NCI-H460 (cell line): ENCODE data around the gene HAT1. TPM values are rescaled to one million over a fixed set of nuclear protein-coding genes. Genes with fewer than 3 reads are reported as not detected.
"Not testable (repeated sequence)": the region's sequence is repeated elsewhere in the genome, so short reads cannot be mapped to it uniquely, and the experiment has no call there.

Experiments
- DNase-seq: peaks from one replicate; pipeline ENCODE4 v3.0.0-alpha.2; 2016; ENCODE audit warnings: low read depth; ENCODE audit errors: extremely low read depth
- total RNA-seq: library from RNA; depleted of rRNA; stranded (reverse); fragments of >200 nt; shearing (Covaris generic); gene quantifications from 2 replicates; pipeline ENCODE4 v1.2.3, GENCODE V29; 2014

Gene HAT1
- total RNA-seq, 1 experiment from 2014 or later: 70.2 TPM

DNA sequence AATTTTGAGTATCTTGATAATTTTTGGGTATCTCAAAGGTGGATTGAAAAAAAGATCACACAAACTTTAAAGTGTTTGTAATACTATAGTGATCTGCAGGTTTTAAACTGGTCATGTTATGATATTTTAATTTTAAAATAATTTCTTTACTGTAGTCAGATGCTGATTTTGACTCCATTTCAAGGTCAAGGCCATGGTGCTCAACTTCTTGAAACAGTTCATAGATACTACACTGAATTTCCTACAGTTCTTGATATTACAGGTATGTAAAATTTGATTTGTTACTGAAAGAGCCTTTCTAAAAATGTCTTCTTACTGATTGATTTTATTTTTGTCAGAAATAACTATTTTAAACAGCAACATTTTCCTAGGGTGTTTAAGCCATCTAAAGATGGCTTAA lies 44.4 kb downstream of the HAT1 start:
- DNase-seq: no peak

- no peak for DNase-seq
These were observed 46.2 kb downstream of the HAT1 start for GRCh38 chr2:171968509-171968908.

DNA sequence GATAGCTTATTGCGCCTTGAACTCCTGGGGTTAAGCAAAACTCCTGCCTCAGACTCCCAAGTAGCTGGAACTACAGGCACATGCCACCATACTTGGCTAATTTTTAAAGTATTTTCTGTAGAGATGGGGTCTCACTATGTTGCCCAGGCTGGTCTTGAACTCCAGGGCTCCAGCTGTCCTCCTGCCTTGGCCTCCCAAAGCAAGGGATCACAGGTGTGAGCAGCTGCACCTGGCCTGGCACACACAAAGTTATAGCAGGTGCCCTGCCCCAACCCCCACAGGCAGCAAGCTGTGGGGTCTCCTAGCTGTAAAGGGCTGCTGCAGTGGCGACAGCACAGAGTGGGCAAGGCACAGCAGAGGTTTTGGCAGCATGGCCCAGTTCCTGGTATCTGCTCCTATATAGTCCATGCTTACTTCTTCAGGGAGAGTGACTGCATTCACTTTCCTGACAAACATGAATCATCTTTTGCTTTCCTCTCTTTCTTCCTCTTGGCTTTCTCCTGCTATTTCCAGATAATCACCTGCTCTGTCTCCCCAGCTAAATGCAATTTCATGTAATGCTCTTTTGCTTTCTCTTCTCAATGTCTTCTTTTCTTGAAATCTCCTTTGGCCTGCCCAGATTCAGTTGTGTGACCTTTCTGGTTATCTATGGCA lies 50.2 kb downstream of the HAT1 start:
- DNase-seq: no peak

DNA sequence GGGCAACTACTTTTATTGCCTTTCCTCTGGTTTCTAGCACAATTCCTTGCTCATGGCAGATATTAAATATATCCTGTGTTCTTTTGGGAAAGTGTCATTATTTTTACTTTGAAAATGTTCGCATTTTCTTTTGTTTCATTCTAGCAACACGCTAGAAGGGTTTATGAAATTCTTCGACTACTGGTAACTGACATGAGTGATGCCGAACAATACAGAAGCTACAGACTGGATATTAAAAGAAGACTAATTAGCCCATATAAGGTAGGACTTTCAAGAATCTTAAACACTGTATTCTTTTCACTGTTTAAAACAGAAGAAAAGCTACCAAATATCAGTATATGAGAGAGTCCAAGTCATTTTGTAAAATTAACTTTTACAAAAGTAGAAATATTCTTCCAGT lies 56.8 kb downstream of the HAT1 start:
- no peak for DNase-seq

- not testable (repeated sequence) for DNase-seq
These were observed 61.7 kb downstream of the HAT1 start for GRCh38 chr2:171983924-171984323.

DNA sequence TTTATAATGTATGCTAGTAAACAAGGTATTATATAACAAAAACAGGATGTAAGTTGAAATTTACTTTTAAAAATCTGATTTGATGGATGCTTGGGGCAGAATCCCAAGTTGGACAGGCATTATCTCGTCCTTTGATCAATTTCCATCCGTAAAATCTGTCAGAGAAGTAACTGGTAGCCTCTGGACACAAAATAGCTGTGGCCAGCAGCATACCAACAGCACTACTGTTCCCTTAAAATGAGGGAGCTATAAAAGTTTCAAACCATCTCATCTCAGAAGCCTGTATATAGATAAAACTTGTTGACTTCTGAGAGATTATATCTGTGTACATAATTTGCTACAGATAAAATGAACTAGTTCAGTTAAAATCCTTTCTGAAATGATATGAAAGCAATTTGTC lies 62.8 kb downstream of the HAT1 start:
- no peak for DNase-seq

DNA sequence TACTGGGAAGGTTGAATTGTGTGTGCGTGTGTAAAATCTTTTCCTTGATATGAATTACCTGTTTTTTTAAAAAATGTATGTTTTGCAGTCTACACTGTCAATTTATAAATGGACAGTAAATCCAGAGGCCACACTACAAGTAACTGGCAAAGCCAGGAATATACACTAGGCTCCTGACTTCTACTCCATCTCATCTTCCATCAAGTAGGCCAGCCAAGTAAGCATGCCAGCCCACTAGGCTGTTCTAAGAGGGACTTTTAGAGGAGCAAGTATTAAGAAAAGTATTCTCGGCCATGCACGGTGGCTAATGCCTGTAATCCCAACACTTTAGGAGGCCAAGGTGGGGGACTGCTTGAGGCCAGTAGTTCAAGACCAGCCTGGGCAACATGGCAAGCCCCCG lies 64.5 kb downstream of the HAT1 start:
- no peak for DNase-seq

DNA sequence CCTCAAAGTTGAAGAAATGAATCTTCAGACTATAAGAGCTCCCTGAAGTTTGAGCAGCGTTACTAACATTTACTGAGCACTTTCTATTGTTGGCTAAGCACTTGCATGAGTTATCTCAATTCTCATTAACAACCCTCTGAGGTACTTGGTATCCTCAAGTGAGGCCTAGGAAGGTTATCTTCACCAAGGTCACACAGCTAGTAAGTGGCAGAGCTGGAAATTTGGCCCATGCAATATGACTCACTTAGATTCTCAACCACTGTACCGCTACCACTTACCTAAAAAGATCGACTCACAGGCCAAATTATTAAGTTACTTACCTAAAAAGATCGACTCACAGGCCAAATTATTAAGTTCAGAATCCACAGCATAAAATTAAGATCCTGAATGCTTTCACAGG lies 68.8 kb downstream of the HAT1 start:
- DNase-seq: no peak

DNA sequence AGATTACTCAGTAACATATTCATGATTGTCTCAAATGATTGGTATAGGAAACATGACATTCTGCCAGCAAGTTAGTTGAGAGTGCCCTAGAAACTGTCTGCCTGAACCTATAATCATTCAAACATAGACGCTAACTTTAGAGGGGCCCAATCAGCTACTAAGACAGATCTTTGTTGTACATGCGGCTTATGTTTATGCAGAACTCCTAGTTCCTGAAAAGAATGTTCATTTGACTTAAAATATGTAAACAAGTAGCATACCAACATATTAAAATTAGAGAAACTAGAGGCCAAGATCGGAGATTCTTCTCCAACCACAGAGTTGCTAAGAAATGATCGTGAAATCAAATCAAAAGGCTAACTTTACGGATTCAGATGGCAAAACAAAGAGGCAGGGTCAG lies 73.3 kb downstream of the HAT1 start:
- DNase-seq: no peak

DNA sequence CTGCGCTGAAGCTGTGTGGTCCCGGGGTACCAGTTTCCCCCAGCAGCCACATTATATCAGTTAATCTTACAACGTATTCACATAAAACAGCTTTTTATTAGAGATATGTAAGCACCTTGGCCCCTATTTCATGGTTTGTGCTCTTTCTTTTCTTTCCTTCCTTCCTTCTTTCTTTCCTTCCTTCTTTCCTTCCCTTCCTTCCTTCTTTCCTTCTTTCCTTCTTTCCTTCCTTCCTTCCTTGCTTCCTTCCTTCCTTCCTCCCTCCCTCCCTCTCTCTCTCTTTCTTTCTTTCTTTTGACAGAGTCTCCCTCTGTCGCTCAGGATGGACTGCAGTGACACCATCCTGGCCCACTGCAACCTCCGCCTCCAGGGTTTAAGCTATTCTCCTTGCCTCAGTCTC lies 73.8 kb downstream of the HAT1 start:
- no peak for DNase-seq

DNA sequence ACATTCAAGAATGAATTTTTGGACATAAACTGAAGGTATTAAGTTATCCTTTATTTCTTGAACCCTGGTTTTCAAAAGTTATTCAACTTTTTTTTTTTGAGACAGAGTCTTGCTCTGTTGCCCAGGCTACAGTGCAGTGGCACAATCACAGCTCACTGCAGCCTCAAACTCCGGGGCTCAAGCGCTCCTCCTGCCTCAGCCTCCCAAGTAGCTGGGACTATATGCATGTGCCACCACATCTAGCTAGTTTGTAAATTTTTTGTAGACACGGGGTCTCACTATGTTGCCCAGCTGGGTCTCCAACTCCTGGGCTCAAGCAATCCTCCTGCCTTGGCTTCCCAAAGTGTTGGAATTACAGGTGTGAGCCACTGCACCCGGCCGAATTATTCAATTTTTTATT lies 74.8 kb downstream of the HAT1 start:
- not testable (repeated sequence) for DNase-seq

- DNase-seq: no peak
These were observed 76.9 kb downstream of the HAT1 start for GRCh38 chr2:171999161-171999560.

DNA sequence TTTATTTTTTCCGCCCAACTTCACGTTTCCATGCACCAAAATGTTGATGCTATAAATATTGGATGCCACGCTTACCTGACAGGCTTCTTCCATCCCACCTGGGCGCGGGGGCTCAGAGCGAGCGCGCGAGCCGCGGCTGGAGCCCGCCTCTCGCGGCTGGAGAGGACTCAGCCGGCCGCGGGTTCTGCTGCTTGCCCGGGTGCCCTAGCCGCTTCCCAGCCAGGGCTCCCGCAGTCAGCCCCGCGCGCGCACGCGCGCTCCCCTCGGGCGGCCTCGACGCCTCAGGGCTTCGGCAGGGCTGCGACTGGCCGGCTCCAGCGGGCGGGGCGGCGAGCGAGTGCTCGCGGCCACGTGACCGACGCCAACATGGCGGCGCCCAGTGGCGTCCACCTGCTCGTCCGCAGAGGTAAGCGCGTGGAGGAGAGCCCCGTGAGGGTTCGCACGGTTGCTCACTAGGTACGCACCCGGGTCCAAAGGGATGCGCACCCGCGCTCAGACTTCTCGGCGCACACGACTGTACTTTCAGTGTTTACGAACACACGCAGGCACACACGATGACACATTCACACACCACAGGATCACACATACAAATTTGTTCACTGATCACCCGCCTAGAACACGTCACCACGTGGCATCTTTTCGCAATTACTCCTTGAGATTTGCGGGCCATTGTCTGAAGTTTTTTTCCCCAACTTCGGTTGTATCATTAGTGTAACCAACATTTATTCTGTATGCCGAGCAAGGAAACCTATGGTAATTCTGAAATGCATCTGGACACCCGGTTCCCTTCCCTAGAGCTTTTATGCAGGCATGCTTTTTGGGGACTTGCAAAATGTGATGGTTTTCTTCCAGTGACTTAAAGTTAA lies 77.6 kb downstream of the HAT1 start, which contains the start of gene METAP1D:
Gene METAP1D, plus strand, starts transcription at position 350 of the 866 bp plus-strand sequence. Its CDS starts 17 bp downstream, at position 367.
- DNase-seq: peak; percentile 91

GRCh38 chr2:172000696-172001361 lies 78.6 kb downstream of the HAT1 start:
- no peak for DNase-seq

DNA sequence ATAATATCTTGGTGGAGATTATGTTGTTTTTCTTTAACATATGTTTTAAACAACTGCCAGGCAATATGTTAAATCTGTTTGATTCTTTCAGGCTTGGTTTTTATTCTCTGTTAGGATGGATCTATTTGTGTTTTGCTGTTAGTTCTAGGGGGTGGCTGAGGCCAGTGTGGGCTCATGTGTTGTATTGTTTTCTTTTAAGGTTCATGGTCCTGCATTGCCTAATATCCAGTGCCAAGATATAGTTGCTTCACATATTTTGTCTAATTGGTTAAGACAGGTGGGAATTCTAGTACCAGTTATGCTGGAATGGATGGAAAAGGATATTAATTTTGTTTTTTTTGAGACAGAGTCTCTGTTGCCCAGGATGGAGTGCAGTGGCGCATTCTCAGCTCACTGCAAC lies 85.1 kb downstream of the HAT1 start:
- no peak for DNase-seq

- no peak for DNase-seq
These were observed 87.6 kb downstream of the HAT1 start for GRCh38 chr2:172009823-172010222.

- DNase-seq: no peak
These were observed 89.7 kb downstream of the HAT1 start for GRCh38 chr2:172011812-172012575.

DNA sequence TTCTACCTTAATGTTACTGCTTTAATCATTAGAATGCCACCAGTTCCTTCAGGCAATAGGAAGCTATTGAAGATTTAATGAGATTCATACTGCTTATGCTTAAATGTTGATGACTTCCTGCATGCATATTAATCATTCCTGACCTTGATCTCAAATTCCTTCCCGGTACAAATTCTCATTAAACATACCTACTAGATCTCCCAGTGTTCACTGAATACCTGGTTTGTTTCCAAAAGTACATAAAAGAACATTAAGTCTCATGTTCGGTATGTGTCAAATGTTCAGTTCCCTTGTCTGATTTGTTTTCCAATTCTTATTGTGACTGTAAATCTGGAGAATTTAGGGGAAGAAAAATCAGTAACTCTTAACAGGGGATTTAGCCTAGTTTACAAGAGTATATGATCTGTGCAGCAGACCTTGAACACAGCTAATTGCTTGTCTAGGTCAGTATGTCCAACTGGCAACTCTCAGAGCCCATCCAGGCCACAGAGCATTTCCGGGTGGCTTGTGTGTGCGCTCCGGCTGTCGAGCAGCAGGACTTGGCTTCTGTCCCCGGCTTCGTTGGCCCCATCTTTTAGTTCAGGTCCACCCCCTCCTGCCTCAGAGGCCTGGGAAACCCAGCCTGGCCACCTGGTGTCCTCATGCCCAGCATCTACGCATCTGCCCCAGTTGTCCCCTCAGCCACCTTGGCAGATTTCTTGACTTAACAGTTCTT lies 90.6 kb downstream of the HAT1 start:
- no peak for DNase-seq

GRCh38 chr2:172013396-172013795 lies 91.1 kb downstream of the HAT1 start:
- no peak for DNase-seq
